NB4 (cell line): ENCODE data around the gene CLCNKB.

Experiments
- CTCF ChIP-seq: IDR thresholded peaks from one replicate; pipeline ENCODE4 v1.5.1; 2012; ENCODE audit warnings: low read depth, low read length
- MAX ChIP-seq: IDR thresholded peaks from 2 replicates; pipeline ENCODE4 v1.6.1; 2011; ENCODE audit warnings: low read depth, low read length
- MYC ChIP-seq: IDR thresholded peaks from 2 replicates; pipeline ENCODE4 v1.6.1; 2011; ENCODE audit warnings: low read depth, low read length
- POLR2A ChIP-seq: IDR thresholded peaks from 2 replicates; pipeline ENCODE4 v1.6.1; 2011; ENCODE audit warnings: mild to moderate bottlenecking; ENCODE audit not compliant: insufficient read length; ENCODE audit errors: extremely low read depth

GRCh38 chr1:16018308-16018707, 25.3 kb upstream of the CLCNKB start:
- TF ChIP-seq CTCF (no peak), MAX (no peak), POLR2A (no peak), MYC (no peak)
